ENCODE results near the gene LUC7L3. TPM values are rescaled to one million over a fixed set of nuclear protein-coding genes. Genes with fewer than 3 reads are reported as not detected.

Gene LUC7L3
- total and polyA plus RNA-seq, 4 donors, result 79.3 to 555 (median 322) TPM

DNA sequence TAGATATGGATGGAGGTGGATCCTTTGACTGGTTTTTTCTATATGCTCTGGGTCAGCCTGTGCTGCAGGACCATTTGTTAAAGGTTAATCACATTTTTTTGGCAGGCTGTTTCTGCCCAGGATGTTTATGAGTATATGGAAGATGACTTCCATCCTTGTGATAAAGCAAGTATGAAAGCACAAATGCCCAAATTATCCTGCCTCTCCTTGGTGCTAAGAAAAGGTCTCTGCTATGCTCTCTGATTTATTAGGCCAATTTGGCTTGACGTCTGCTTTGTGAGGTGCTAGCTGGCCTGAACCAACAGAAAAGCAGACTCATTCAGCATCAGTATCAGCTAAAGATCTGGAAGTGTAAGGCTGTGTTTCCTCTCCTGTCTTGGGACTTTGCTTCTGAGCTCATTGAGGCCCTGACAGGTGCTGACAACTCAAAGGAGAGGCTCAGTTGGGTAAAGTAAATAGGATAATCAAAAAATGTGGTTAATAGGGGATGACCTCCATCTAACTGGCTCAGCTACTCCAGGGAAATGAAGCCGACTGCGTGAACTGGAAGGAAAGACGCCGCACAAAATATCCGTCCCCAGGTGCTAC lies 26.9 kb upstream of the LUC7L3 start:
- peaks cover 27% of the 10 kb centered on the region for H3K36me3 ChIP-seq (ENCODE audit: control insufficient read depth, insufficient read depth, low read length)
- no peaks in the 10 kb centered on the region for H3K27me3 ChIP-seq (ENCODE audit: control insufficient read depth, insufficient read depth, low read length)
- no peak overlapping the region for H3K27ac ChIP-seq (ENCODE audit: low read depth, low read length)
- H3K4me1 ChIP-seq (ENCODE audit: control insufficient read depth, insufficient read depth, low read length), result peaks cover 31% of the 10 kb centered on the region
- H3K4me3 ChIP-seq (ENCODE audit: low read depth, low read length), result no peak overlapping the region
- WGBS (ENCODE audit: insufficient coverage), result 83% methylated on average over 1 of the region's 6 CpGs
- no peaks in the 10 kb centered on the region for H3K9me3 ChIP-seq (ENCODE audit: control insufficient read depth, insufficient read depth, low read length)
- DNase-seq (ENCODE audit: low read depth in 4 of 6, low spot score in 6 of 6), result peak in 1 of 6 donors; percentile 78

DNA sequence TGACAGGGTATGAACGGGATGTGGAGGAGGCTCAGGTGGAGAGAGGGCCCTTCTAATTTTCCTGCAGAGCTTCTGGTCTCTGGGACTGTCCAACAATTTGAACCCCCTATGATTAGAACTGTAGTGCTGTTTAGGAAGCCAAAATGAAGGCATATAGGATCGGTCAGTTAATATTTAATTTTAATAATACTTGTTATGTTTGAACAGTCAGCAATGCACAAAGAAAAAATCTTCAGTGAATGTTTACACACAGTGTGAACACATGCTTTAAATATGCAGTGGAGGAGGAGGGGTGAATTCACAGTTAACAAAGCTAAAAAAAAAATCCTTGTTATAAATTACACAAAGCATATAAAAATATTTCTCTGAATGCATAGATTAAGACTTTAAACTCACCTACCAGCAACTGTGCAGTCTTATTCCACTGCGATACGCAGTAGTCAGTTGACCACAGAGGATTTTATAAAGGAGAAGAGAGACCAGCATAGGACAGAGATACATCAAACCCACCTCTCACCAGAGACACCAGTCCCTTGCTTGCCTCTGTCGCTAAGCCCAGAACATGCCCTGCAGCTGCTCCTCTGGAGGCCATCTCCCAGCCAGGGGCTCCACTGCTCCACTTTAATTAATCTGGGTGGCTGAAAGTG lies 26.2 kb upstream of the LUC7L3 start:
- WGBS (ENCODE audit: insufficient coverage), result 20% methylated on average over 1 of the region's 5 CpGs
- H3K4me1 ChIP-seq (ENCODE audit: control insufficient read depth, insufficient read depth, low read length), result peaks cover 29% of the 10 kb centered on the region
- H3K4me3 ChIP-seq (ENCODE audit: low read depth, low read length), result no peak overlapping the region
- no peaks in the 10 kb centered on the region for H3K9me3 ChIP-seq (ENCODE audit: control insufficient read depth, insufficient read depth, low read length)
- no peak for DNase-seq (ENCODE audit: low read depth in 4 of 6, low spot score in 6 of 6)
- no peaks in the 10 kb centered on the region for H3K27me3 ChIP-seq (ENCODE audit: control insufficient read depth, insufficient read depth, low read length)
- H3K36me3 ChIP-seq (ENCODE audit: control insufficient read depth, insufficient read depth, low read length), result peaks cover 29% of the 10 kb centered on the region
- no peak overlapping the region for H3K27ac ChIP-seq (ENCODE audit: low read depth, low read length)

DNA sequence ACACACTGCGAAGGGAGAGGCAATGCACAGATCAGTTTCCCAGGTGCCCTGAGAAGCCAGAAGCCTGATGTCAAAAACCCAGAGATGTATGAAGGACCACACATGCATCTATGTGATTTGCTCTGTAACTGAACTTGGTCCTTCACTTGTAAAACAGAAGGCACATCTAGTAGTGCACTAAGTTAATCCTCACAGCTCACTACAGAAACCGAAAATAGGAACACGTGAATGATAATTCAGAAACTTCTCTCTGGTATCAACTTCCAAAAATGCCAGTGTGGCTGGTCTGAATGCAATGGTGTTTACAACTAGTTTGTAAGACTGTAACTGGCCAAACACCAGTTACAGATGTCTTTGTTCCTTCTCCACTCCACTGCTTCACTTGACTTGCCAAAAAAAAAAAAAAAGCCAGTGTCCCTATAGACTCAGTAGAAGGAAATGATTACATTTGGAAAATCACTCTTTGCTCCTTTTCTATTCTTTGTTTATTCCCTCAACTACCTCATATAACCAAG lies 23.0 kb upstream of the LUC7L3 start:
- H3K36me3 ChIP-seq (ENCODE audit: control insufficient read depth, insufficient read depth, low read length), result peaks cover 41% of the 10 kb centered on the region
- DNase-seq (ENCODE audit: low read depth in 4 of 6, low spot score in 6 of 6), result no peak
- peaks cover 10% of the 10 kb centered on the region for H3K4me1 ChIP-seq (ENCODE audit: control insufficient read depth, insufficient read depth, low read length)
- H3K27me3 ChIP-seq (ENCODE audit: control insufficient read depth, insufficient read depth, low read length), result no peaks in the 10 kb centered on the region
- H3K27ac ChIP-seq (ENCODE audit: low read depth, low read length), result no peak overlapping the region
- H3K9me3 ChIP-seq (ENCODE audit: control insufficient read depth, insufficient read depth, low read length), result no peaks in the 10 kb centered on the region
- 100% methylated on average over 1 of the region's 3 CpGs for WGBS (ENCODE audit: insufficient coverage)
- no peak overlapping the region for H3K4me3 ChIP-seq (ENCODE audit: low read depth, low read length)

DNA sequence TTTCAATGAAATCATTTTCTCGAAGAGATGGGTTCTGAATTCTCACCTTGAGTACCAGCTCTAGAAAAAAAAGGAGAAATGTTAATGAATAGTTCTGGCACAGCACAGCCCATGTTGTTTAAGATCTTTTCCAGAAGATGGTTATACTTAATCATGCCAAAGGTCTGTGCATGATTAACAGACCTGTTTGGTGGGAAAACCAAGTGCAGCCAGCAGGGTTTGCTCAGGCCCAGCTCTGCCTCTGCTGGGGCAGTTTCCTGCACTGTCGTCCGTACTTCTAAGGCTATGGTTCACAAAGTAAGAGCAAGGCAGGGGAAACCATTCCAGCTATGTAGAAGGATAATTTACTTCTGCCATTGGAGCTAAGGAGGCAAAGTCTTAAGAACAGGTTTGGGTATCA lies 22.3 kb upstream of the LUC7L3 start:
- no peak overlapping the region for H3K4me3 ChIP-seq (ENCODE audit: low read depth, low read length)
- peaks cover 5% of the 10 kb centered on the region for H3K4me1 ChIP-seq (ENCODE audit: control insufficient read depth, insufficient read depth, low read length)
- no peak overlapping the region for H3K27ac ChIP-seq (ENCODE audit: low read depth, low read length)
- H3K27me3 ChIP-seq (ENCODE audit: control insufficient read depth, insufficient read depth, low read length), result no peaks in the 10 kb centered on the region
- H3K9me3 ChIP-seq (ENCODE audit: control insufficient read depth, insufficient read depth, low read length), result no peaks in the 10 kb centered on the region
- H3K36me3 ChIP-seq (ENCODE audit: control insufficient read depth, insufficient read depth, low read length), result peaks cover 41% of the 10 kb centered on the region
- no peak for DNase-seq (ENCODE audit: low read depth in 4 of 6, low spot score in 6 of 6)
- 100% methylated on average over 2 of the region's 3 CpGs for WGBS (ENCODE audit: insufficient coverage)

DNA sequence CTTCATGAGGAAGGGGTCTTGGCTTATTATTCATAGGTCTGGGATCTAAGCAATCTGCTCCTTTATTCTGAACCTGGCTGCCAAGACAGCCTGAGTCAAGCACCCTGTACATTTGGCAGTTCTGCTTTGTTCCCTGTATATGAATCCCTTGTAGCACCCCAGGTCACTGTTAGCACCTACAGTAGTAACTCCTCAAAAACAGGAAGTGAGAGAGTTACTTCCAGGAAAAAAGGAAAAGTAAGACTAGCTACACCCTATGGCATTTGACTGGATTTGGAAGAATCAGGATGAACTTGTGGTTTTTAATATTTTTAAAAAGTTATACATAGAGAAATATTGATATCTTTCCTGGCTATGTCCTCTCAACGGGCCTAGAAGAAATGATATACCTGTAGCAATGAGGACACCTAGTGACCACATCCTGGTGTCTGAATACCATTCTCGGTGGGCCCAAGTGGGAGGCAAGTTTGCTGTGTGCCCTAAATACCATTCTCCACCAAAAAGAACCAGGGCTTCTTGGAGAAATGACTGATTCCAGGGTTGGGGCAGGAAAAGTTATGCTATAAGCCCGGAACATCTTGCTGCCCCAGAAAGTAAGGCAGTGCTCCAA lies 21.6 kb upstream of the LUC7L3 start:
- Histone ChIP-seq H3K27me3 (ENCODE audit: control insufficient read depth, insufficient read depth, low read length) (no peaks in the 10 kb centered on the region), H3K4me3 (ENCODE audit: low read depth, low read length) (no peak overlapping the region), H3K4me1 (ENCODE audit: control insufficient read depth, insufficient read depth, low read length) (peaks cover 2% of the 10 kb centered on the region), H3K9me3 (ENCODE audit: control insufficient read depth, insufficient read depth, low read length) (no peaks in the 10 kb centered on the region), H3K36me3 (ENCODE audit: control insufficient read depth, insufficient read depth, low read length) (peaks cover 39% of the 10 kb centered on the region), H3K27ac (ENCODE audit: low read depth, low read length) (no peak overlapping the region)
- peak in 1 of 6 donors; percentile 67 for DNase-seq (ENCODE audit: low read depth in 4 of 6, low spot score in 6 of 6)
- WGBS (ENCODE audit: insufficient coverage), result 80% methylated on average over 1 of the region's 3 CpGs

DNA sequence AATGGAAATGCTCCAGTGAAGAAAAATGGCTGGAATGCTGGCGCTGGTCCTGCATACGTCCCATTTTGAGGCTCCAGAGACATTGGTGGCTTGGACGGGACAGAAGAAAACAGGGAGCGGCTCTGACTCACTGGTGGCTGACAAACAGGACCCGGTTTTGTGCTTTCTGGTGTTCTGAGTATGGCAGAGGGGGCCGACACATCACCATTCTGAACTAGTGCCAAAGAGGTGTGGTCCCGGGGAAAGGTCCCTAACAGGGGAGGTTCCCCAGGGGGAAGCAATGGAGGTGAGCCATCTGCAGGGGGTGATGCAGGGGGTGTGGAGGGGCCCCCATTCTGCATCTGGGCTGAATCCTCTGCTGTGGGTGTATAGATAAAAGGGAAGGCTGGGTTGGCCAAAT lies 20.0 kb upstream of the LUC7L3 start:
- no peak for DNase-seq (ENCODE audit: low read depth in 4 of 6, low spot score in 6 of 6)
- H3K4me3 ChIP-seq (ENCODE audit: low read depth, low read length), result no peak overlapping the region
- H3K27ac ChIP-seq (ENCODE audit: low read depth, low read length), result no peak overlapping the region
- WGBS (ENCODE audit: insufficient coverage), result 92% methylated on average over 7 of the region's 7 CpGs
- no peaks in the 10 kb centered on the region for H3K27me3 ChIP-seq (ENCODE audit: control insufficient read depth, insufficient read depth, low read length)
- H3K36me3 ChIP-seq (ENCODE audit: control insufficient read depth, insufficient read depth, low read length), result peaks cover 35% of the 10 kb centered on the region
- H3K9me3 ChIP-seq (ENCODE audit: control insufficient read depth, insufficient read depth, low read length), result no peaks in the 10 kb centered on the region
- peaks cover 3% of the 10 kb centered on the region for H3K4me1 ChIP-seq (ENCODE audit: control insufficient read depth, insufficient read depth, low read length)

DNA sequence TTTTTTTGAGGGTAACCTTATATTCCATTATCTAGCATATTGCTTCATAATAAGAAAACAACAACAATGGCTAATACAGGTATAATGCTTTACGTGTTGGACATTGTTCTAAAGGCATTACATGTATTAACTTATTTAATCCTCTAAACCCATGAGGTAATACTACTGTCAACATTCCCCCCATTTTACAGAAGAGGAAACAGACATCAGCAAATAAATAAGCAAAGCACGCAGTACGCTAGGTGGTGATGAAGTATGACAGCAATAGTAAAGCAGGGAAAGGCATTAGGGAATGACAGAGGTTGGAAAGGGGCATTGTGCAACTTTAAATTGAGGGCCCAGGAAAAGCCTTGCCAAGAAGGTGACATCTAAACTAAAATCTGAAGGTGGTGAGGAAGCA lies 16.2 kb upstream of the LUC7L3 start:
- Histone ChIP-seq H3K9me3 (ENCODE audit: control insufficient read depth, insufficient read depth, low read length) (no peaks in the 10 kb centered on the region), H3K27ac (ENCODE audit: low read depth, low read length) (no peak overlapping the region), H3K4me1 (ENCODE audit: control insufficient read depth, insufficient read depth, low read length) (peaks cover 15% of the 10 kb centered on the region), H3K27me3 (ENCODE audit: control insufficient read depth, insufficient read depth, low read length) (no peaks in the 10 kb centered on the region), H3K36me3 (ENCODE audit: control insufficient read depth, insufficient read depth, low read length) (peaks cover 23% of the 10 kb centered on the region), H3K4me3 (ENCODE audit: low read depth, low read length) (no peak overlapping the region)
- WGBS (ENCODE audit: insufficient coverage), result no CpG with 5 or more reads among the region's 3 CpGs
- no peak for DNase-seq (ENCODE audit: low read depth in 4 of 6, low spot score in 6 of 6)

DNA sequence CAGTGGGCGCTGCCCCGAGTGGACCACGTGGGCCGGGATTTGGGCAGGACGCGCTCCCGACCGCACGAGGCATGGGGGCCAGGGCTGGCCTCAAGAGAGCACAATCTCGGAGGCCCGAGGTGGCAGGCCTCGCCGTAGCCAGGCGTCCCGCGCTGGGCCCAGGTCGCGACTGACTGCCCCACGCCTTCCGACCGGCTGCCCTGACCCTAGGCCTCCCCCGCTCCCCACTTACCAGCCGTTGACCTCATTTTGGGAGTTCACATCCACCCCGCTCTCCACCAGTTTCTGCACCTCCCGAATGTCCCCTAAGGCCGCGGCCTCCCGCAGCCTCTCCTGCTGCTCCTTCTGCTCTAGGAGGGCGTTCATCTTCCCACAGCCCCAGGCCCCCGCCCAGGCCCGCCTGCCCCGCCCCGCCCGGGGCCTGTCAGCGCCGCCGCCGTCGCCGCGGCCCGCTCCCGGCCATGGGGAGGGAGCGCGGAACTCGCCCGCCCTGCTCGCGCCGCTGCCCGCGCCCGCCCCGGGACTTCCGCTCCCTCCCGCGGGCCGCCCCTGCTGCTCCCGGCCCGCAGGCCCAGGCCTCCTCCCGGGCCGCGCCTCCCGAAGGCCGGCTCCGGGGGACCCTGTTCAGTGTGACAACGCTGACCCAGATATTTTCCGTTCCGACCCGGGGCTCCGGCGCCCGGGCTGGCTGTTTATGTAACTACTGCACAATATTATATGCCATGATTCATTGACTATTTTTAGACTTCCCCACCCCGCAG lies 11.9 kb upstream of the LUC7L3 start, which contains the start of gene ANKRD40:
Gene ANKRD40 (minus strand): TSS at position 626 of the 761 bp plus-strand sequence. CDS start 260 bp downstream, at position 366.
- H3K4me1 ChIP-seq (ENCODE audit: control insufficient read depth, insufficient read depth, low read length), result peaks cover 23% of the 10 kb centered on the region
- peak within 1 kb of the TSS; percentile 72 for H3K4me3 ChIP-seq (ENCODE audit: low read depth, low read length)
- no peaks in the 10 kb centered on the region for H3K9me3 ChIP-seq (ENCODE audit: control insufficient read depth, insufficient read depth, low read length)
- 0% methylated on average over 70 of the region's 74 CpGs for WGBS (ENCODE audit: insufficient coverage)
- peak in 4 of 6 donors; percentile 70 to 95 (median 82) for DNase-seq (ENCODE audit: low read depth in 4 of 6, low spot score in 6 of 6)
- H3K36me3 ChIP-seq (ENCODE audit: control insufficient read depth, insufficient read depth, low read length), result peaks cover 11% of the 10 kb centered on the region
- peak within 1 kb of the TSS; percentile 94 for H3K27ac ChIP-seq (ENCODE audit: low read depth, low read length)
- H3K27me3 ChIP-seq (ENCODE audit: control insufficient read depth, insufficient read depth, low read length), result no peaks in the 10 kb centered on the region
